ENCODE data around the gene SORCS2. TPM values are rescaled to one million over a fixed set of nuclear protein-coding genes. Genes with fewer than 3 reads are reported as not detected.

SORCS2 gene
- total RNA-seq, 2 donors from 2014 or later = 1.0 to 4.4 TPM

DNA sequence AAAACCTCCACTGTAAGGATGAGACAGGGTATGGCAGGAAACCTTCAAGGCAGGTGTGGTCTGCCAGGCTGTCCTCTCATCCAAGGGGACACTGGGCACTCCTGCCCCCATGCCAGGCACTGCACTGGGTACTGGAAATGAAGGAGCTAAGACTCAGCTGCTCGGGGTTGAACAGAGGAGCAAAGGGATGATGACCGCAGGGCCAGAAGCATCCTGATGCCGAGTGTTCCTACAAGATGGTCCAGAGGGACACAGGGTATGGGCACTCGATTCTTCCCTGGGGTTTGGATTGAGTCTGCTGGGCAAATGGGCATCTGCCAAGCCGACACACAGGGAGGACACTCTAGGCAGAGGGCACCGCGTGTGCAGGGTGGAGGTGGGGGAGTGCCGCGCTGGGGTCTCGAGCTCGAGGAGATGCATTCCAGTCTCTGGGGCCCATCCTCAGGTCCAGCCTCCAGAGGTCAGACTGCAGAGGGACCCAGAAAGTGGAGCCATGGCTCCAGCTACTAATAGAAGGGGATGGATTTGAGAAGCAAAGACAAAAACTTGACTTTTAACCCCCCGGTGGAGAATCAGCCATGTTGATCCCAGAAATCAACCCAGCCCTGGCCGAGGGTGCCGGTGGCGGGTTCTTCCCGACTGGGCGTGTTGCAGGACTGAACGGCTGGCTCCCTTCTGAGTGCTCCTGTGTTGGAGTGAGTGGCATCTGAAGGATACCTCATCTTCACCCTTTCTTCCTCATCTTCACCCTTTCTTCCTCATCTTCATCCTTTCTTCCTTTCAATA lies 500.3 kb downstream of the SORCS2 start:
- intact Hi-C loops (cut with DNase I) = no loop called here
- TF ChIP-seq, protein P1, sequence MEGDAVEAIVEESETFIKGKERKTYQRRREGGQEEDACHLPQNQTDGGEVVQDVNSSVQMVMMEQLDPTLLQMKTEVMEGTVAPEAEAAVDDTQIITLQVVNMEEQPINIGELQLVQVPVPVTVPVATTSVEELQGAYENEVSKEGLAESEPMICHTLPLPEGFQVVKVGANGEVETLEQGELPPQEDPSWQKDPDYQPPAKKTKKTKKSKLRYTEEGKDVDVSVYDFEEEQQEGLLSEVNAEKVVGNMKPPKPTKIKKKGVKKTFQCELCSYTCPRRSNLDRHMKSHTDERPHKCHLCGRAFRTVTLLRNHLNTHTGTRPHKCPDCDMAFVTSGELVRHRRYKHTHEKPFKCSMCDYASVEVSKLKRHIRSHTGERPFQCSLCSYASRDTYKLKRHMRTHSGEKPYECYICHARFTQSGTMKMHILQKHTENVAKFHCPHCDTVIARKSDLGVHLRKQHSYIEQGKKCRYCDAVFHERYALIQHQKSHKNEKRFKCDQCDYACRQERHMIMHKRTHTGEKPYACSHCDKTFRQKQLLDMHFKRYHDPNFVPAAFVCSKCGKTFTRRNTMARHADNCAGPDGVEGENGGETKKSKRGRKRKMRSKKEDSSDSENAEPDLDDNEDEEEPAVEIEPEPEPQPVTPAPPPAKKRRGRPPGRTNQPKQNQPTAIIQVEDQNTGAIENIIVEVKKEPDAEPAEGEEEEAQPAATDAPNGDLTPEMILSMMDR (IDR thresholded peaks at IDR 0.05) = no peak
- TF ChIP-seq POLR2AphosphoS5 (IDR thresholded peaks at IDR 0.05) (no peak), POLR2A (IDR thresholded peaks at IDR 0.05) (no peak)
- Histone ChIP-seq H3K9me3 (no peaks in the 10 kb centered on the region), H3K27ac (no peak overlapping the region), H3K36me3 (no peaks in the 10 kb centered on the region), H3K4me3 (no peak overlapping the region), H3K4me1 (replicated peaks) (no peaks in the 10 kb centered on the region), H3K27me3 (replicated peaks; ENCODE audit: insufficient read depth) (no peaks in the 10 kb centered on the region)
- 92% methylated on average over 18 of the region's 18 CpGs for WGBS
- no peak for DNase-seq (ENCODE audit: low spot score)

DNA sequence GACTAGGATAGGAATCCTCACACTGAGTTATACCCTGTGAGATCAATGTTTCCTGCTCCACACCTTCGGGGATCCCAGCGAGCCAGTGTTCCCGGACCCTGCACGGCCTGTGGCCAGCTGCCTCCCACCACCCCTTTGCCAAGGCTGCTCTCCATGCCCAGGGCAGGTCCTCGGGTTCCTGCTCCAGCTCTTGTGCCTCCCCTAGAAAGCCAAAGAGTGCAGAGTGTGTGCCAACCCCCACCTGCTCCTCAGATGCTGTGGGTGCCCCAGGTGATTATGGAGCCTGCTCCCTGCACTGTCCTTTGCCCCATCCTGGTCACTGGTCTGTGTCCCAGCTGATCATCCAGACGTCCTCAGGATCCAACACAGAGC lies 500.9 kb downstream of the SORCS2 start:
- DNase-seq (ENCODE audit: low spot score) = no peak
- intact Hi-C loops (cut with DNase I) = no loop called here
- Histone ChIP-seq H3K9me3 (no peaks in the 10 kb centered on the region), H3K4me3 (no peak overlapping the region), H3K27ac (no peak overlapping the region), H3K36me3 (no peaks in the 10 kb centered on the region), H3K27me3 (replicated peaks; ENCODE audit: insufficient read depth) (no peaks in the 10 kb centered on the region), H3K4me1 (replicated peaks) (no peaks in the 10 kb centered on the region)
- WGBS = 95% methylated on average over 6 of the region's 6 CpGs
- TF ChIP-seq POLR2AphosphoS5 (IDR thresholded peaks at IDR 0.05) = no peak
- TF ChIP-seq, protein P1 (IDR thresholded peaks at IDR 0.05) = no peak
- TF ChIP-seq POLR2A (IDR thresholded peaks at IDR 0.05) = no peak

DNA sequence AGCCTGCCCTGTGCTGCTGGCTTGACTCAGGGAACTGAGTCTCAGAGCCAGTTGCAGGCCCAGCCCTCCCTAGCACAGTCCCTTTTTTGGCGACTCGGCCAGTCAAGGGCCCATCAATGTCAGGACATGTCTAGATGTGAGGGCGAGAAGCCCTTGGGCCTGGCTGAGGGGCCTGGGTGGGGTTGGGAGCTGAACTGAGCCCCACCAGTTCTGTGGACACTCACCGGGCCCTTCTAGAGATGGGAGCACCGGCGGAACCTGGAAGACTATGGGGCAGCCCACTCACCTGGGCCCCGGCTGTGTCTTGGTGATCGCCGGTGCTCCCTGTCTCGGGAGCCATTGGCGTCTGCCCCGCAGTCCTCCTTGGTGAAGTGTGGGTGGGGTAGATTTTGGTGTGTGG lies 501.4 kb downstream of the SORCS2 start:
- H3K36me3 ChIP-seq = no peaks in the 10 kb centered on the region
- no peak for DNase-seq (ENCODE audit: low spot score)
- TF ChIP-seq, protein P1 (IDR thresholded peaks at IDR 0.05) = no peak
- no peak for TF ChIP-seq POLR2AphosphoS5 (IDR thresholded peaks at IDR 0.05)
- no peak for TF ChIP-seq POLR2A (IDR thresholded peaks at IDR 0.05)
- intact Hi-C loops (cut with DNase I) = no loop called here
- WGBS = 93% methylated on average over 11 of the region's 12 CpGs
- H3K4me1 ChIP-seq (replicated peaks) = no peaks in the 10 kb centered on the region
- no peaks in the 10 kb centered on the region for H3K9me3 ChIP-seq
- H3K4me3 ChIP-seq = no peak overlapping the region
- no peaks in the 10 kb centered on the region for H3K27me3 ChIP-seq (replicated peaks; ENCODE audit: insufficient read depth)
- no peak overlapping the region for H3K27ac ChIP-seq

DNA sequence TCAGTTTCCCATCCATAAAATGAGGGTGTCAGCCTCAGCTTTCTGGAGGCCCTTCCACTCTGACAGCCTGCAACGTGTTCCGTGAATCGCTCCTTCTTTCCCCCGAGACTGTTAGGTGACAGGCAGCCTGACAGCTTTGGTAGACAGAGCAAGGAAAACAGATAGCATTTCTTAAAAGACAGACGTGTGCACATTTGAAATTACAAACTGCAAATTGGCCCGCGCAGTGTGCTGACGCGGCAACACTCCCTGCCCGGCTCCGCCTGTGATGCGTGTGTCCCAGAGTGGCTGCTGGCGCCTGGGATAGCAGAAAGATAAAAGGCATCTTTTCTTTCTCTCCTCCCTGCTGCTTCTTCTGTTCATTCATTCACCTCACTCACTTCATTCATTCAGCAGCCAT lies 502.0 kb downstream of the SORCS2 start:
- H3K27me3 ChIP-seq (replicated peaks; ENCODE audit: insufficient read depth) = no peaks in the 10 kb centered on the region
- H3K4me3 ChIP-seq = no peak overlapping the region
- no peaks in the 10 kb centered on the region for H3K9me3 ChIP-seq
- no peak for DNase-seq (ENCODE audit: low spot score)
- no peaks in the 10 kb centered on the region for H3K36me3 ChIP-seq
- no peak overlapping the region for H3K27ac ChIP-seq
- H3K4me1 ChIP-seq (replicated peaks) = no peaks in the 10 kb centered on the region
- TF ChIP-seq, protein P1 (IDR thresholded peaks at IDR 0.05) = no peak
- TF ChIP-seq POLR2AphosphoS5 (IDR thresholded peaks at IDR 0.05) (no peak), POLR2A (IDR thresholded peaks at IDR 0.05) (no peak)
- WGBS = 84% methylated on average over 13 of the region's 13 CpGs
- intact Hi-C loops (cut with DNase I) = no loop called here

DNA sequence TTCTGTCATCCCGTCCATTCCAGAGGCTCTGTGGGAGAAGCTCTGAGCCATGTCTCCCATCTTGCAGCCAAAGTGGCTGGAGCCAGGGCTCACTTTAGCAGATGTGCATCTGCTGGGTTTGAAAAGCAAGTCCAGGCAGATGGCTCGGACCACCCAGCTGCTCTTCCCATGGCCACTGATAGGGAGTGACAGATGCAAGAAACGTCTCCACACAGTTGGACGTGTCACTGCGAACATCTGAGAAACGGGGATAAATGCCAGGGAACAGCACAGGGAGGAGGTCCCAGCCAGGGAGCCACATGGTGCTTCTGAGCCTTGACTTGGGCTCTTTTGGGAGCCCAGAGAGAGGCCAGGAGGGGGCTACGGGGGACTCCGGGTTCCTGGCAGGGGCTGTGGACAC lies 505.0 kb downstream of the SORCS2 start:
- intact Hi-C loops (cut with DNase I) = no loop called here
- Histone ChIP-seq H3K27me3 (replicated peaks; ENCODE audit: insufficient read depth) (no peaks in the 10 kb centered on the region), H3K27ac (no peak overlapping the region), H3K9me3 (no peaks in the 10 kb centered on the region), H3K4me3 (no peak overlapping the region), H3K4me1 (replicated peaks) (no peaks in the 10 kb centered on the region), H3K36me3 (no peaks in the 10 kb centered on the region)
- no peak for DNase-seq (ENCODE audit: low spot score)
- 59% methylated on average over 8 of the region's 8 CpGs for WGBS
- TF ChIP-seq POLR2AphosphoS5 (IDR thresholded peaks at IDR 0.05) = no peak
- TF ChIP-seq, protein P1 (IDR thresholded peaks at IDR 0.05) = no peak
- no peak for TF ChIP-seq POLR2A (IDR thresholded peaks at IDR 0.05)

Data from prostate gland (tissue), 2 donors.